ENCODE results near the gene CFAP77. TPM values are rescaled to one million over a fixed set of nuclear protein-coding genes. Genes with fewer than 3 reads are reported as not detected.

CFAP77 gene
- total and polyA plus RNA-seq, 2 of the 13 experiments (the other 11 are each of a cell fraction or from before 2014, with no cell fraction given) = not detected

GRCh38 chr9:132406554-132407122 is 3.4 kb upstream of the CFAP77 start, which contains the start of gene TTF1 (continued):
- TF ChIP-seq ELF1 (CRISPR knock-in tag; IDR thresholded peaks at IDR 0.05) (peak; percentile 99), ZNF282 (IDR thresholded peaks at IDR 0.05; ENCODE audit: partially characterized antibody) (no peak), SMAD1 (CRISPR knock-in tag; IDR thresholded peaks at IDR 0.05; ENCODE audit: borderline replicate concordance, low read depth) (no peak), ARHGAP35 (CRISPR knock-in tag; IDR thresholded peaks at IDR 0.05; ENCODE audit: borderline replicate concordance) (no peak), SRSF4 (IDR thresholded peaks at IDR 0.05; ENCODE audit: low read depth, low read length, poor library complexity, severe bottlenecking) (no peak), LBX2 (CRISPR knock-in tag; IDR thresholded peaks at IDR 0.05; ENCODE audit: borderline replicate concordance) (no peak), ZSCAN21 (CRISPR knock-in tag; IDR thresholded peaks at IDR 0.05; ENCODE audit: borderline replicate concordance) (no peak; the same call in 1 of the 2 replicates), ZBTB25 (CRISPR knock-in tag; IDR thresholded peaks at IDR 0.05) (no peak), TRIM24 (CRISPR knock-in tag; IDR thresholded peaks at IDR 0.05) (no peak), ZNF335 (CRISPR knock-in tag; IDR thresholded peaks at IDR 0.05) (no peak), ZMYM3 (CRISPR knock-in tag; IDR thresholded peaks at IDR 0.05) (no peak), ZNF558 (CRISPR knock-in tag; IDR thresholded peaks at IDR 0.05; ENCODE audit: borderline replicate concordance) (no peak), FLYWCH1 (CRISPR knock-in tag; IDR thresholded peaks at IDR 0.05) (no peak), ZNF580 (CRISPR knock-in tag; IDR thresholded peaks at IDR 0.05; ENCODE audit: borderline replicate concordance, low read depth) (no peak), HMGA1 (CRISPR knock-in tag; conservative IDR thresholded peaks at IDR 0.05) (no peak), CBX1 (IDR thresholded peaks at IDR 0.05; ENCODE audit: low read depth) (peak; percentile 46), FOXA3 (CRISPR knock-in tag; IDR thresholded peaks at IDR 0.05) (no peak), NCOA1 (CRISPR knock-in tag; IDR thresholded peaks at IDR 0.05) (no peak), ZNF230 (CRISPR knock-in tag; IDR thresholded peaks at IDR 0.05) (no peak)
- TF ChIP-seq, protein P1, sequence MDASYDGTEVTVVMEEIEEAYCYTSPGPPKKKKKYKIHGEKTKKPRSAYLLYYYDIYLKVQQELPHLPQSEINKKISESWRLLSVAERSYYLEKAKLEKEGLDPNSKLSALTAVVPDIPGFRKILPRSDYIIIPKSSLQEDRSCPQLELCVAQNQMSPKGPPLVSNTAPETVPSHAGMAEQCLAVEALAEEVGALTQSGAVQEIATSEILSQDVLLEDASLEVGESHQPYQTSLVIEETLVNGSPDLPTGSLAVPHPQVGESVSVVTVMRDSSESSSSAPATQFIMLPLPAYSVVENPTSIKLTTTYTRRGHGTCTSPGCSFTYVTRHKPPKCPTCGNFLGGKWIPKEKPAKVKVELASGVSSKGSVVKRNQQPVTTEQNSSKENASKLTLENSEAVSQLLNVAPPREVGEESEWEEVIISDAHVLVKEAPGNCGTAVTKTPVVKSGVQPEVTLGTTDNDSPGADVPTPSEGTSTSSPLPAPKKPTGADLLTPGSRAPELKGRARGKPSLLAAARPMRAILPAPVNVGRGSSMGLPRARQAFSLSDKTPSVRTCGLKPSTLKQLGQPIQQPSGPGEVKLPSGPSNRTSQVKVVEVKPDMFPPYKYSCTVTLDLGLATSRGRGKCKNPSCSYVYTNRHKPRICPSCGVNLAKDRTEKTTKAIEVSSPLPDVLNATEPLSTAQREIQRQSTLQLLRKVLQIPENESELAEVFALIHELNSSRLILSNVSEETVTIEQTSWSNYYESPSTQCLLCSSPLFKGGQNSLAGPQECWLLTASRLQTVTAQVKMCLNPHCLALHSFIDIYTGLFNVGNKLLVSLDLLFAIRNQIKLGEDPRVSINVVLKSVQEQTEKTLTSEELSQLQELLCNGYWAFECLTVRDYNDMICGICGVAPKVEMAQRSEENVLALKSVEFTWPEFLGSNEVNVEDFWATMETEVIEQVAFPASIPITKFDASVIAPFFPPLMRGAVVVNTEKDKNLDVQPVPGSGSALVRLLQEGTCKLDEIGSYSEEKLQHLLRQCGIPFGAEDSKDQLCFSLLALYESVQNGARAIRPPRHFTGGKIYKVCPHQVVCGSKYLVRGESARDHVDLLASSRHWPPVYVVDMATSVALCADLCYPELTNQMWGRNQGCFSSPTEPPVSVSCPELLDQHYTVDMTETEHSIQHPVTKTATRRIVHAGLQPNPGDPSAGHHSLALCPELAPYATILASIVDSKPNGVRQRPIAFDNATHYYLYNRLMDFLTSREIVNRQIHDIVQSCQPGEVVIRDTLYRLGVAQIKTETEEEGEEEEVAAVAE (CRISPR knock-in tag; IDR thresholded peaks at IDR 0.05; ENCODE audit: borderline replicate concordance) = no peak
- TF ChIP-seq, protein P2, sequence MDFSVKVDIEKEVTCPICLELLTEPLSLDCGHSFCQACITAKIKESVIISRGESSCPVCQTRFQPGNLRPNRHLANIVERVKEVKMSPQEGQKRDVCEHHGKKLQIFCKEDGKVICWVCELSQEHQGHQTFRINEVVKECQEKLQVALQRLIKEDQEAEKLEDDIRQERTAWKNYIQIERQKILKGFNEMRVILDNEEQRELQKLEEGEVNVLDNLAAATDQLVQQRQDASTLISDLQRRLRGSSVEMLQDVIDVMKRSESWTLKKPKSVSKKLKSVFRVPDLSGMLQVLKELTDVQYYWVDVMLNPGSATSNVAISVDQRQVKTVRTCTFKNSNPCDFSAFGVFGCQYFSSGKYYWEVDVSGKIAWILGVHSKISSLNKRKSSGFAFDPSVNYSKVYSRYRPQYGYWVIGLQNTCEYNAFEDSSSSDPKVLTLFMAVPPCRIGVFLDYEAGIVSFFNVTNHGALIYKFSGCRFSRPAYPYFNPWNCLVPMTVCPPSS (IDR thresholded peaks at IDR 0.05) = no peak
- TF ChIP-seq, protein P3, sequence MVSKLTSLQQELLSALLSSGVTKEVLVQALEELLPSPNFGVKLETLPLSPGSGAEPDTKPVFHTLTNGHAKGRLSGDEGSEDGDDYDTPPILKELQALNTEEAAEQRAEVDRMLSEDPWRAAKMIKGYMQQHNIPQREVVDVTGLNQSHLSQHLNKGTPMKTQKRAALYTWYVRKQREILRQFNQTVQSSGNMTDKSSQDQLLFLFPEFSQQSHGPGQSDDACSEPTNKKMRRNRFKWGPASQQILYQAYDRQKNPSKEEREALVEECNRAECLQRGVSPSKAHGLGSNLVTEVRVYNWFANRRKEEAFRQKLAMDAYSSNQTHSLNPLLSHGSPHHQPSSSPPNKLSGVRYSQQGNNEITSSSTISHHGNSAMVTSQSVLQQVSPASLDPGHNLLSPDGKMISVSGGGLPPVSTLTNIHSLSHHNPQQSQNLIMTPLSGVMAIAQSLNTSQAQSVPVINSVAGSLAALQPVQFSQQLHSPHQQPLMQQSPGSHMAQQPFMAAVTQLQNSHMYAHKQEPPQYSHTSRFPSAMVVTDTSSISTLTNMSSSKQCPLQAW (CRISPR knock-in tag; IDR thresholded peaks at IDR 0.05) = no peak
